ENCODE results near the gene FNDC11. TPM values are rescaled to one million over a fixed set of nuclear protein-coding genes. Genes with fewer than 3 reads are reported as not detected.

Gene FNDC11
- total RNA-seq, 1 experiment from 2014 or later: 2.5 TPM

- H3K23ac ChIP-seq (ENCODE audit: insufficient read length, low read depth, low read length): no peak overlapping the region
- H2BK15ac ChIP-seq (ENCODE audit: low read depth, low read length): no peak overlapping the region
- no peak overlapping the region for H3K4ac ChIP-seq (ENCODE audit: low read depth, low read length)
- H3K9me3 Mint-ChIP-seq: no peaks in the 10 kb centered on the region
- H2AK5ac ChIP-seq (ENCODE audit: insufficient read length, low read length): no peak overlapping the region
- H3K27me3 ChIP-seq (ENCODE audit: insufficient read depth, low read length): no peaks in the 10 kb centered on the region
- H3K9ac ChIP-seq (ENCODE audit: extremely low read depth, insufficient read length, low read length): no peak overlapping the region
- H3K4me1 ChIP-seq (ENCODE audit: insufficient read depth, low read length): 0 out of 2 replicates have a peak, but pooled peaks cover 2% of the 10 kb centered on the region
- H3K27ac Mint-ChIP-seq: peak overlapping the region in 2 of 3 experiments; percentile 79 to 91; a peak in 3 of 7 replicates
- H3K27ac ChIP-seq (ENCODE audit: insufficient read length, low read depth, low read length): no peak overlapping the region
- no peaks in the 10 kb centered on the region for H4K20me1 ChIP-seq (ENCODE audit: control insufficient read depth, insufficient read depth, insufficient read length)
- H3K27me3 Mint-ChIP-seq (ENCODE audit: low read depth): no peaks in the 10 kb centered on the region; the same call in 1 of the 2 replicates
- peaks cover 7% of the 10 kb centered on the region for H3K23me2 ChIP-seq (ENCODE audit: insufficient read length, low read depth, low read length, poor library complexity, severe bottlenecking)
- H3K4me2 ChIP-seq (ENCODE audit: insufficient read depth, insufficient read length, low read length): no peak overlapping the region
- H3K9me3 ChIP-seq (ENCODE audit: control insufficient read depth, low read depth, low read length): no peaks in the 10 kb centered on the region
- DNase-seq: no peak
- no peaks in the 10 kb centered on the region for H3K79me2 ChIP-seq (ENCODE audit: insufficient read depth, low read length)
- no peak overlapping the region for H2BK20ac ChIP-seq (ENCODE audit: low read depth, low read length, poor library complexity, severe bottlenecking)
- H2BK12ac ChIP-seq (ENCODE audit: insufficient read length, low read depth, low read length): no peak overlapping the region
- no peak overlapping the region for H3K18ac ChIP-seq (ENCODE audit: insufficient read length, low read depth, low read length)
- H3K14ac ChIP-seq (ENCODE audit: insufficient read depth, low read length): no peak overlapping the region
- no peaks in the 10 kb centered on the region for H3K79me1 ChIP-seq (ENCODE audit: insufficient read depth, low read depth, low read length, poor library complexity, severe bottlenecking)
- H3T11ph ChIP-seq (ENCODE audit: low read length): no peak overlapping the region
- H2BK5ac ChIP-seq (ENCODE audit: insufficient read length, low read length): no peak overlapping the region
- TF ChIP-seq CTCF (conservative IDR thresholded peaks at IDR 0.05): no peak
- no peak overlapping the region for H4K91ac ChIP-seq (ENCODE audit: insufficient read length, low read depth, low read length)
- no peak overlapping the region for H4K5ac ChIP-seq (ENCODE audit: insufficient read length, low read depth, low read length)
- no peak overlapping the region for H3K56ac ChIP-seq (ENCODE audit: insufficient read length, low read depth, low read length)
- peaks cover 3 to 12% (median 11%) of the 10 kb centered on the region in 3 experiments; a peak in 6 of 7 replicates for H3K36me3 Mint-ChIP-seq (ENCODE audit: insufficient read depth in 1 of 3, low read depth in 3 of 3)
- H2AFZ ChIP-seq (ENCODE audit: low read length): no peak overlapping the region
- no CpG with 5 or more reads among the region's 19 CpGs for WGBS (ENCODE audit: extremely low coverage, insufficient read length, low lambda C conversion rate)
- H3K4me1 Mint-ChIP-seq: peaks cover 10 to 11% of the 10 kb centered on the region in 2 experiments
- H3K4me3 Mint-ChIP-seq: no peak overlapping the region; a peak in 1 of 5 replicates
- H4K8ac ChIP-seq (replicated peaks; ENCODE audit: insufficient read length, low read depth, low read length): no peak overlapping the region
- H2BK120ac ChIP-seq (ENCODE audit: low read depth, low read length, poor library complexity, severe bottlenecking): no peak overlapping the region
These were observed 3.5 kb downstream of the FNDC11 start for GRCh38 chr20:63557481-63557891.
